ENCODE data around the gene VAMP8. TPM values are rescaled to one million over a fixed set of nuclear protein-coding genes. Genes with fewer than 3 reads are reported as not detected.

Gene VAMP8
- total and polyA plus RNA-seq, 2 of the 8 experiments (the other 6 are each of a cell fraction or from before 2014, with no cell fraction given) = 34.4 to 69.7 TPM

DNA sequence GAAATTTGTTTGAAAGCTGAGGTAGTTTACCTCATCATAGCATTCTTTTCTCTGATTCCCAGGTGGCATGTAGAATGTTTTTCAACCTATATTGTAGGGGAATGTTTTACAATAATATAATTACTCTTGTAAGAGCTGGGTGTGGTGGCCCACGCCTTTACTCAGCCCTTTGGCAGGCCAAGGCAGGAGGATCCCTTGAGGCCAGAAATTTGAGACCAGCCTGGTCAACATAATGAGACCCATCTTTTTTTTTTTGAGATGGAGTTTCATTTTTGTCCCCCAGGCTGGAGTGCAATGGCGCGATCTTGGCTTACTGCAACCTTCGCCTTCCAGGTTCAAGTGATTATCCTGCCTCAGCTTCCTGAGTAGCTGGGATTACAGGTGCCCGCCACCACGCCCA lies 42.2 kb downstream of the VAMP8 start (continued):
- no peak for TF ChIP-seq ATF3 (IDR thresholded peaks at IDR 0.05; ENCODE audit: insufficient read depth, low read depth, low read length)
- TF ChIP-seq MAFK (IDR thresholded peaks at IDR 0.05; ENCODE audit: low read depth, low read length) = no peak
- TF ChIP-seq TAF7 (optimal IDR thresholded peaks at IDR 0.05; ENCODE audit: borderline replicate concordance, low read depth, low read length) = no peak
- no peak for TF ChIP-seq CTBP2 (IDR thresholded peaks at IDR 0.05; ENCODE audit: borderline replicate concordance, insufficient read depth, insufficient read length, low read length)

Data from H1 (cell line).